ENCODE data around the gene PPFIBP2. TPM values are rescaled to one million over a fixed set of nuclear protein-coding genes. Genes with fewer than 3 reads are reported as not detected.

Gene PPFIBP2
- total RNA-seq, 1 donor from 2014 or later: 65.8 TPM

DNA sequence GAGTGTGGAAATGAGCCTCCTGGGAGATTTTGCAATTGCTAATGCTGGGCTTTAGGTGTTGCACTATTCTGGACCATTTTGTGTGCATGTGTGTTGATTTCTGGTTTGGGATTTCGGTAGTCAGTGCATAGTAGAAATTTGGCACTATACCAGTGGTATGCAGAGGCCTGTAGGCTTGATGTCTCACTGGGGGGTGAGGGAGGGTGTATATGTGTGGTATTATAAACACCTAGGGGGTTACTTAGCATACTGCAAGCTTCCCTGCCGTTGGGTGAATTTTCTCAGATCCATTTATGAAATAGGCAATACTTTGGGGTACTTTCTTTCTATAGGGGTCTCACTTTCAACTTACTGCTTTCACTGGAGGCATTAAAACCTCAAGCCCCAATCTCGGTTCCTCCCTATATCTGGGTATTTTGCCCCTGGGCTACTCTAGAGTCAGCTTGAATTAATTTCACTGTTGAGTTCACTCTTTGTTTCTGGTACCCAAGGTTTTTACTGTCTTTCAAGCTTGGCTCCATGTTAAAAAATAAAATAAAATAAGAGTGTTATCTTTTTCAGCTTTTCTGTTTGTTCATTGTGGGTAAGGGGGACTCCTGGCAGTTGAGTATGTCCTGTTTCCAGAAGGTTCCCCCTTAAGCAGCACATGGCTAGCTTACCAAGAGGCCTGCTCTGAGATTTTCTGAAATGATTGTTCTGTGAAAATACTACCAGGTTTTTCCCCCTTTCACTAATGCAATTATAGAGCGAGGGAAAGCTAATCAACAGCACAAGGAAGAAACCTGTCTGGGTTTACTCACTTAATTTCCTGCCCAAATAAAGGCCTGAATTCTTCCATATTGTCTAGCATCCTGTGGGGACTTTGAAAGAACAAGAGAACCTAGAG, 45.8 kb downstream of the PPFIBP2 start:
- Histone ChIP-seq H3K4me3 (ENCODE audit: low read length in 3 of 3) (no peak overlapping the region), H3K27me3 (ENCODE audit: control insufficient read depth in 3 of 3, insufficient read depth in 3 of 3, low read length in 3 of 3) (no peaks in the 10 kb centered on the region), H3K9me3 (ENCODE audit: control insufficient read depth in 3 of 3, low read length in 3 of 3) (no peaks in the 10 kb centered on the region), H3K27ac (ENCODE audit: low read depth, low read length) (no peak overlapping the region), H3K36me3 (ENCODE audit: control insufficient read depth in 3 of 3, insufficient read depth in 3 of 3, low read length in 3 of 3) (peaks cover 0 to 3% (median 0%) of the 10 kb centered on the region in 3 donors), H3K4me1 (ENCODE audit: control insufficient read depth in 3 of 3, insufficient read depth in 3 of 3, low read length in 3 of 3) (peaks cover 7 to 10% (median 9%) of the 10 kb centered on the region in 3 donors), H3K9ac (ENCODE audit: low read depth in 1 of 3, low read length in 3 of 3) (no peak overlapping the region)

DNA sequence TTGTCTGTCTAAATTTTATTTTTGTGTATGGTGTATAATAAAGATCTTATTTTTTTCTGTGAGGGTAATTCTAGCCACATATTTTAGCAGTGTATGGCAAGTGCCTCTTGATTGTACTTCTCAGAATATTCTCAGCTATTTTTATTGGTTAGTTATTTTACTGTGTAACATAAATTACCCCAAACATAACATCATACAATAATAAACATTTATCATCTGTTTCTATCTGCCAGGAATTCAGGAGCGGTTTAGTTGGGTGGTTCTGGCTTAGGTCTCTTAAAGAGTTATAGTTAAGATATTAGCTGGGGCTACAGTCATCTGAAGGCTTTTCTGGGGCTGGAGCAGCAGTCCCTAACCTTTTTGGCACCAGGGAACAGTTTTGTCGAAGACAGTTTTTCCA, 47.8 kb downstream of the PPFIBP2 start:
- Histone ChIP-seq H3K36me3 (ENCODE audit: control insufficient read depth in 3 of 3, insufficient read depth in 3 of 3, low read length in 3 of 3) (peaks cover 3 to 10% (median 5%) of the 10 kb centered on the region in 3 donors), H3K27ac (ENCODE audit: low read depth, low read length) (no peak overlapping the region), H3K9ac (ENCODE audit: low read depth in 1 of 3, low read length in 3 of 3) (no peak overlapping the region), H3K4me1 (ENCODE audit: control insufficient read depth in 3 of 3, insufficient read depth in 3 of 3, low read length in 3 of 3) (no peaks in the 10 kb centered on the region), H3K27me3 (ENCODE audit: control insufficient read depth in 3 of 3, insufficient read depth in 3 of 3, low read length in 3 of 3) (no peaks in the 10 kb centered on the region), H3K9me3 (ENCODE audit: control insufficient read depth in 3 of 3, low read length in 3 of 3) (no peaks in the 10 kb centered on the region), H3K4me3 (ENCODE audit: low read length in 3 of 3) (no peak overlapping the region)

DNA sequence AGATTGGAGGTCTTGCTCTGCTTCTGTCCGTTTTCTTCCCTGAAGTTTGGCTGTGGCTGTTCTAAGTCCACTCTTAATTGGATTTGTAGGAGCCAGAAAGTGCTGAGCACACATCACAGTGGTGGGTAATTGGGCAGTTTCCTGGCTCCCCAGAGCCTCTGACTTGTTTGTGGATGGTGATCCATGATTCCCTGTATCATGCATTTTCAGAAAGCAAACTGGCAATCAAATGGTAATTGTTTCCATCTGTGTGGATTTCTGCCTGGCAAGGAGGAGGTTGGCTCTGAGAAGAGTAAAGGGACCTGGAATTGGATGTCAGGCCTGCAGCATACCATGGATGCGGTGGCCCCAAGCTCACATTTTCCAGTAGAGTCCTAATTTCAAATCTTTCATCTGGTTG, 49.5 kb downstream of the PPFIBP2 start:
- Histone ChIP-seq H3K4me1 (ENCODE audit: control insufficient read depth in 3 of 3, insufficient read depth in 3 of 3, low read length in 3 of 3) (no peaks in the 10 kb centered on the region), H3K27ac (ENCODE audit: low read depth, low read length) (no peak overlapping the region)

DNA sequence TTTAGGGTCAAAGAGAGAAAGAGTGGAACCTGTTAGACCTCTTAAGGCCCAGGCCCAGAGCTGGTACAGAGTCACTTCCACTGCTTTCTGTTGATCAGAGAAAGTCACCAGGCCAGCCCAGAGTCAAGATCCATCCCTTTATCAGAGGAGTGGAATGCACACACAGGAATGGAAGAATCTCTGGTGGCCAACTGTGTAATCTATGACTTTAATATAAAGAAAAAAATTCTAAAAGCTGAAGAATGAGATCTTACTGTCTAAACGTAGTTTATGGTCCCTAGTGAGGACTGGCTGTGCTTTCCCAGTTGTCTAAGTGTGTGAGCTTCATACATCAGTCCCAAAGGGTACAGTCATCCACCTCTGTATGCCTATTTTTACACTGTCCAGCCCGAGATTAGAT, 51.0 kb downstream of the PPFIBP2 start:
- Histone ChIP-seq H3K9ac (ENCODE audit: low read depth in 1 of 3, low read length in 3 of 3) (no peak overlapping the region), H3K27me3 (ENCODE audit: control insufficient read depth in 3 of 3, insufficient read depth in 3 of 3, low read length in 3 of 3) (no peaks in the 10 kb centered on the region), H3K4me3 (ENCODE audit: low read length in 3 of 3) (no peak overlapping the region), H3K4me1 (ENCODE audit: control insufficient read depth in 3 of 3, insufficient read depth in 3 of 3, low read length in 3 of 3) (peaks cover 7 to 11% (median 11%) of the 10 kb centered on the region in 3 donors), H3K9me3 (ENCODE audit: control insufficient read depth in 3 of 3, low read length in 3 of 3) (no peaks in the 10 kb centered on the region), H3K27ac (ENCODE audit: low read depth, low read length) (no peak overlapping the region), H3K36me3 (ENCODE audit: control insufficient read depth in 3 of 3, insufficient read depth in 3 of 3, low read length in 3 of 3) (peaks cover 3 to 10% (median 5%) of the 10 kb centered on the region in 3 donors)

More for the DNA sequence above, 49.5 kb downstream of the PPFIBP2 start:
- H3K9ac ChIP-seq (ENCODE audit: low read depth in 1 of 3, low read length in 3 of 3): no peak overlapping the region
- no peak overlapping the region for H3K4me3 ChIP-seq (ENCODE audit: low read length in 3 of 3)
- no peaks in the 10 kb centered on the region for H3K9me3 ChIP-seq (ENCODE audit: control insufficient read depth in 3 of 3, low read length in 3 of 3)
- peaks cover 3 to 10% (median 5%) of the 10 kb centered on the region in 3 donors for H3K36me3 ChIP-seq (ENCODE audit: control insufficient read depth in 3 of 3, insufficient read depth in 3 of 3, low read length in 3 of 3)
- H3K27me3 ChIP-seq (ENCODE audit: control insufficient read depth in 3 of 3, insufficient read depth in 3 of 3, low read length in 3 of 3): no peaks in the 10 kb centered on the region

DNA sequence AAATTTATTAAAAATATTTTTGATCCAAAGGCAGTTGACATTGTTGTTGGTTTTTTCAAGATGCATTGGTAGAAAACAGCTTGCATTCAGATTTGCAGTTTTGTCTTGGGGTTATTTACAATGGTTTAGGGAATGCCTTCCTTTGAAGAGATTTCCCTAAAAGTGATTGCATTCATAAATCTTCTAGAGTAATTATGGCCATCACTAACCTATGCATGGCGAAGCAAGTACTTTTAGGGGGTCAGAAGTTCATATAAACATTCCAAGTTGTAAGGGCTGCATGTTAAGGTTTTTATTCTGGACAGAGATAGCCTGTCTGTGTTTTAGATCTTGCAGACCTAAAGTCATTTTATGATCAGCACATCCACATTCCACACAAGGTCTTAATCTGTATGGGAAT, 53.5 kb downstream of the PPFIBP2 start:
- Histone ChIP-seq H3K4me3 (ENCODE audit: low read length in 3 of 3) (no peak overlapping the region), H3K36me3 (ENCODE audit: control insufficient read depth in 3 of 3, insufficient read depth in 3 of 3, low read length in 3 of 3) (peaks cover 3 to 10% (median 5%) of the 10 kb centered on the region in 3 donors), H3K9ac (ENCODE audit: low read depth in 1 of 3, low read length in 3 of 3) (no peak overlapping the region), H3K27me3 (ENCODE audit: control insufficient read depth in 3 of 3, insufficient read depth in 3 of 3, low read length in 3 of 3) (no peaks in the 10 kb centered on the region), H3K27ac (ENCODE audit: low read depth, low read length) (no peak overlapping the region), H3K4me1 (ENCODE audit: control insufficient read depth in 3 of 3, insufficient read depth in 3 of 3, low read length in 3 of 3) (peaks cover 21 to 24% (median 24%) of the 10 kb centered on the region in 3 donors), H3K9me3 (ENCODE audit: control insufficient read depth in 3 of 3, low read length in 3 of 3) (no peaks in the 10 kb centered on the region)

DNA sequence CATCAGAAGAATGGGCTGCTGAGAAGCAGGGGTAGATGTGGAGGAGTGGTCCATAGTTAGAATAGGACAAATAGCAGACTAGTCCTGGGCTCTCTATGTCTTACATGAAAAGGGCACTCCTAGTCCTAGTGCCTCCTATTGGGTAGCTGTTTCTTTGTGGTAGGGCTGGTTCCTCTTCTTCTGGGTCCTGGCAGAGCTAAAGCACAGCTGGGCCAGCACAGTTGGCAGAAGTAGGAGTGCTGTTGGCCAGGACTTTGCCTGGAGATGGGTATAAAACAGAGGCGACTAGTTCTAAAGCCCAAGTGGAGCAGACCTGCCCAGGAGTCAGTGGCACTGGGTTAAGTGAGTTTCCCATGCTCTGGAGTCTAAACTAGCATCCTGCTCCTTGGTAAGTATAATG, 55.2 kb downstream of the PPFIBP2 start:
- Histone ChIP-seq H3K27me3 (ENCODE audit: control insufficient read depth in 3 of 3, insufficient read depth in 3 of 3, low read length in 3 of 3) (no peaks in the 10 kb centered on the region), H3K36me3 (ENCODE audit: control insufficient read depth in 3 of 3, insufficient read depth in 3 of 3, low read length in 3 of 3) (peaks cover 5 to 10% (median 5%) of the 10 kb centered on the region in 3 donors), H3K9ac (ENCODE audit: low read depth in 1 of 3, low read length in 3 of 3) (no peak overlapping the region), H3K4me3 (ENCODE audit: low read length in 3 of 3) (no peak overlapping the region), H3K27ac (ENCODE audit: low read depth, low read length) (no peak overlapping the region), H3K9me3 (ENCODE audit: control insufficient read depth in 3 of 3, low read length in 3 of 3) (no peaks in the 10 kb centered on the region), H3K4me1 (ENCODE audit: control insufficient read depth in 3 of 3, insufficient read depth in 3 of 3, low read length in 3 of 3) (peaks cover 27 to 34% (median 32%) of the 10 kb centered on the region in 3 donors)

DNA sequence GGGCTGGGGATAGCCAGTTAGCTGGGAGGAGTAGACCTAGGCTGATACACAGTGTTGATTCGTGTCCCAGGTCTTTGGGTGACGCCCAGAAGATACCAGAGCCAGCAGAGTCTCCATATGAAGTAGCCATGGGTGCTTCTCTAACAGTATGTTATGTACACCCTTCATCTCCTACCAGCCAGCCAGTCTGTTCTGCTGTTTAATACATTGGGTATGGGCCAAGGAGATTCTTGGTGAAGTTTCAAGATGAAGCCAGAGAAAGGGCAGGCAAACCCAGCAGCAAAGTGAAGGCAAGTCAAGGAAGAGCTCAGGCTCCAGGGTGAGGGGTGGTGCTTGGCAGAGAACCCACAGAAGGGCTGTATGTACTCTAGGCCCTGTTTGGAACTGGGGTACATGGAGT, 56.4 kb downstream of the PPFIBP2 start:
- peaks cover 28 to 45% (median 38%) of the 10 kb centered on the region in 3 donors for H3K4me1 ChIP-seq (ENCODE audit: control insufficient read depth in 3 of 3, insufficient read depth in 3 of 3, low read length in 3 of 3)
- no peak overlapping the region for H3K9ac ChIP-seq (ENCODE audit: low read depth in 1 of 3, low read length in 3 of 3)
- H3K9me3 ChIP-seq (ENCODE audit: control insufficient read depth in 3 of 3, low read length in 3 of 3): no peaks in the 10 kb centered on the region
- H3K36me3 ChIP-seq (ENCODE audit: control insufficient read depth in 3 of 3, insufficient read depth in 3 of 3, low read length in 3 of 3): peaks cover 5 to 10% (median 5%) of the 10 kb centered on the region in 3 donors
- H3K4me3 ChIP-seq (ENCODE audit: low read length in 3 of 3): no peak overlapping the region
- no peak overlapping the region for H3K27ac ChIP-seq (ENCODE audit: low read depth, low read length)
- no peaks in the 10 kb centered on the region for H3K27me3 ChIP-seq (ENCODE audit: control insufficient read depth in 3 of 3, insufficient read depth in 3 of 3, low read length in 3 of 3)

DNA sequence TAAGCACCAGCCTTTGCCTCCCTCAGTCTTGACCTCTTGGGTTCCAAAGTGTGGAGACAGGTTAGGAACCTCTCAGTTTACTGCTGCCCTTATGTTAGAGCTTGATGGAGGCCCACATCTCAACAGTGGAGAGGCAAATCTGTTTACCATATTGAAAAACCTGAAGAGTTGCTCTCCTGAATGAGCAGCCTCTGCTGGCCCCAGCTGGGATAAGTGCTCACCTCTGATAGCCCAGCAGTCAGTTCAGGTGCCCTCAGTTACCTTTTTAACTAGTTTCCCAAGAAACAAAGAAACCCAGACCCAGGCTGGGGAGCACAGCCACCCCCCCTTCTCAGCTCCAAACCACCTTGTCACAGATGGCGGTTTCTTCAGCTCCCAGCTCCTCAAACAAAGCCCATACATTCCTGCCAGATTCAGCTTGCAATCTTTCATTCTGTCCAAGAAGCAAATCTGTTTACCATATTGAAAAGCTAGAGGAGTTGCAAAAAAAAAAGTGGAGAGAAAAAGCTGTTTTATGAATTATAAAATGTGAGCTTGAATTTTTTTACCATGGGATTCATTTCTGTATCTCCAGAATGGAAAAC, 57.2 kb downstream of the PPFIBP2 start:
- Histone ChIP-seq H3K4me3 (ENCODE audit: low read length in 3 of 3) (no peak overlapping the region), H3K9ac (ENCODE audit: low read depth in 1 of 3, low read length in 3 of 3) (no peak overlapping the region), H3K36me3 (ENCODE audit: control insufficient read depth in 3 of 3, insufficient read depth in 3 of 3, low read length in 3 of 3) (peaks cover 0 to 6% (median 2%) of the 10 kb centered on the region in 3 donors), H3K9me3 (ENCODE audit: control insufficient read depth in 3 of 3, low read length in 3 of 3) (no peaks in the 10 kb centered on the region), H3K27ac (ENCODE audit: low read depth, low read length) (no peak overlapping the region), H3K4me1 (ENCODE audit: control insufficient read depth in 3 of 3, insufficient read depth in 3 of 3, low read length in 3 of 3) (peaks cover 36 to 53% (median 46%) of the 10 kb centered on the region in 3 donors), H3K27me3 (ENCODE audit: control insufficient read depth in 3 of 3, insufficient read depth in 3 of 3, low read length in 3 of 3) (no peaks in the 10 kb centered on the region)

DNA sequence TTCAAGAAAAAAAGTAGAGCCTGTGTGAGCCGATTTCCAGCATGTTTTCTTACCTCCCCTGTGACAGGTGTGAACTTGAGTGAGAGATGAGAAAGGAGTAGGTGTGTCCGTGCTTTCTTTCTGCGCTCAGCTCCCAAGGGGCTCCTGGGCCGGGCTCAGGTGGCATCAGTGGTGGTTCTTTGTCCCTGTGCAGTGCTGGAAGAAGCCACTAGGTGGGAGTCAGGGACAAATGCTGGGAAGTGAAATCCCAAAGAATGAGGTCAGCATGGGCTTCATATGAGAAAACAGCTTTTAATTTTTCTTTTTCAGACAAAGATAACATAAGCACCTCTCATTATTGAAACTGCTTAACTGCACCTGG, 57.8 kb downstream of the PPFIBP2 start:
- no peaks in the 10 kb centered on the region for H3K27me3 ChIP-seq (ENCODE audit: control insufficient read depth in 3 of 3, insufficient read depth in 3 of 3, low read length in 3 of 3)
- no peak overlapping the region for H3K27ac ChIP-seq (ENCODE audit: low read depth, low read length)
- H3K36me3 ChIP-seq (ENCODE audit: control insufficient read depth in 3 of 3, insufficient read depth in 3 of 3, low read length in 3 of 3): peaks cover 0 to 3% (median 2%) of the 10 kb centered on the region in 3 donors
- peak overlapping the region in 2 of 3 donors; percentile 10 to 14 for H3K9ac ChIP-seq (ENCODE audit: low read depth in 1 of 3, low read length in 3 of 3)
- no peaks in the 10 kb centered on the region for H3K9me3 ChIP-seq (ENCODE audit: control insufficient read depth in 3 of 3, low read length in 3 of 3)
- H3K4me1 ChIP-seq (ENCODE audit: control insufficient read depth in 3 of 3, insufficient read depth in 3 of 3, low read length in 3 of 3): peaks cover 42 to 59% (median 52%) of the 10 kb centered on the region in 3 donors
- H3K4me3 ChIP-seq (ENCODE audit: low read length in 3 of 3): no peak overlapping the region
